GM23338 (cell line): ENCODE results near the gene NPPA.

Experiments used
- CREB1 ChIP-seq: fragments of 250-450 bp; sonication (Bioruptor Pico); IDR thresholded peaks from 2 replicates; pipeline ENCODE4 v1.5.0; 2020; ENCODE audit warnings: low read depth, mild to moderate bottlenecking, moderate library complexity
- CTCF ChIP-seq, 2 experiments: fragments of 200-600 bp in 1 of 2; sonication (generic) in 1 of 2; conservative IDR thresholded peaks; 2 replicates each; pipeline versions ENCODE4 v1.5.1 to v1.6.1; 2016 to 2017; ENCODE audit warnings: antibody characterized with exemption in 2 of 2, low read depth in 2 of 2, mild to moderate bottlenecking in 2 of 2, moderate library complexity in 1 of 2
- ETS1 ChIP-seq: IDR thresholded peaks from 2 replicates; pipeline ENCODE4 v1.6.1; 2016; ENCODE audit warnings: antibody characterized with exemption
- EZH2 ChIP-seq: fragments of 200-600 bp; sonication (generic); IDR thresholded peaks from one replicate; pipeline ENCODE4 v1.8.0; 2017; ENCODE audit warnings: antibody characterized with exemption, mild to moderate bottlenecking, low read depth; ENCODE audit not compliant: unreplicated experiment
- EZH2phosphoT487 ChIP-seq: fragments of 200-600 bp; sonication (generic); IDR thresholded peaks from one replicate; pipeline ENCODE4 v1.8.1; 2018; ENCODE audit warnings: antibody characterized with exemption; ENCODE audit not compliant: unreplicated experiment
- JUNB ChIP-seq: IDR thresholded peaks from one replicate; pipeline ENCODE4 v1.6.1; 2016; ENCODE audit warnings: antibody characterized with exemption; ENCODE audit not compliant: unreplicated experiment
- NANOG ChIP-seq: IDR thresholded peaks from 2 replicates; pipeline ENCODE4 v1.6.1; 2016; ENCODE audit warnings: antibody characterized with exemption, borderline replicate concordance
- POLR2AphosphoS5 ChIP-seq: IDR thresholded peaks from 2 replicates; pipeline ENCODE4 v1.6.1; 2016; ENCODE audit warnings: antibody characterized with exemption, low read depth
- REST ChIP-seq: IDR thresholded peaks from one replicate; pipeline ENCODE4 v1.6.1; 2018; ENCODE audit warnings: antibody characterized with exemption; ENCODE audit not compliant: unreplicated experiment
- ZNF331 ChIP-seq: fragments of 250-450 bp; sonication (Bioruptor Pico); IDR thresholded peaks from 2 replicates; pipeline ENCODE4 v1.5.0; 2020; ENCODE audit warnings: low read depth, mild to moderate bottlenecking, moderate library complexity
- ZNF462 ChIP-seq: fragments of 250-450 bp; sonication (Bioruptor Pico); IDR thresholded peaks from 2 replicates; pipeline ENCODE4 v1.5.0; 2020; ENCODE audit warnings: mild to moderate bottlenecking, moderate library complexity

- no peak for TF ChIP-seq CTCF (conservative IDR thresholded peaks at IDR 0.05; ENCODE audit: low read depth in 2 of 2)
- TF ChIP-seq POLR2AphosphoS5: no peak
- TF ChIP-seq EZH2phosphoT487: no peak
- no peak for TF ChIP-seq ETS1
- no peak for TF ChIP-seq REST
- TF ChIP-seq EZH2: no peak
- no peak for TF ChIP-seq JUNB
- no peak for TF ChIP-seq ZNF462 (CRISPR knock-in tag)
- TF ChIP-seq ZNF331: no peak
- TF ChIP-seq CREB1 (CRISPR knock-in tag): no peak
- TF ChIP-seq NANOG: no peak
Measured at GRCh38 chr1:11868331-11868980, 20.9 kb upstream of the NPPA start.
